HG02678 (cell line): ENCODE results near the gene CEMP1.
"Not testable (repeated sequence)": the region's sequence is repeated elsewhere in the genome, so short reads cannot be mapped to it uniquely, and the experiment has no call there.

Source experiments
- ATAC-seq: cut with Tn5 transposase; IDR thresholded peaks from one replicate; pipeline ENCODE4 v1.9.1; 2021; ENCODE audit warnings: mild to moderate bottlenecking, moderate library complexity; ENCODE audit not compliant: unreplicated experiment

The CEMP1 gene

DNA sequence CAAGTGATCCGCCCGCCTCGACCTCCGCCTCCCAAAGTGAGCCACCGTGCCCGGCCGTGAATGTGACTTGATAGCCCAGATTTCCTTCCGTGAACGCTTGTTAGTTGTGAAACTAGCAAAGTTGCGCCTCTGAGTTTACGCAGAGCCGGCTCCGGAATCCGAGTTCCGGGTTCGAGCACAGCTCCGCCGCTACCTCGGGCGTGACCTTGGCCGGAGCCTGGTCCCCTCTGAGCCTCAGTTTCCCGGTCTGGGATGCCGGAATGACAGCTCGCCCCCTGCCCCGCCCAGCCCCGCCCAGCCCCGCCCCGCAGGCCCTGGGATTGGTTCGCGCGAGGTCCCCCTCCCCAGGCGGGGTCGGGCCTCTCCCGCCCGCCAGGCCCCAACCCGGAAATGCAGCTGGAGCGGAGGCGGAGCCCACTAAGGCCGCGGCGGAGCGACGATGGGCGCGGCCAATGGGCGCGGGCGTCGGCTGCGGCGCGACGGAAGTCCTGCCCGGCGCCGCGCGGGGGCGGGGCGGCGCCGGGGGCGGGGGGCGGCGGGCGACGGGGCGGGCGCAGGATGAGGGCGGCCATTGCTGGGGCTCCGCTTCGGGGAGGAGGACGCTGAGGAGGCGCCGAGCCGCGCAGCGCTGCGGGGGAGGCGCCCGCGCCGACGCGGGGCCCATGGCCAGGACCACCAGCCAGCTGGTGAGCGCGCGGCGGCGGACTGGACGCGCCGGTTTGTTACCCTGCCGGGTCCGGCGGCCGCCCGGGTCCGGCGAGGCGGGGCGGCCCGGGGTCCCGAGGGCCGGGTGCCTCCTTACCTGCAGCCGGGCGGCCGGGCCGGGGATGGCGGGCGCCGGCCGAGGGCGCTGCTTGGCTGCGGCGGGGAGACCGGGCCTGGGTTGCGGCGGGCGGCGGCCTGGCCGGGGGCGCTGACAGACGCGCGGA is 6.5 kb upstream of the CEMP1 start, which contains the start of gene PDPK1:
Gene PDPK1, plus strand, starts transcription at position 571 of the 929 bp plus-strand sequence. Its CDS starts 92 bp downstream, at position 663.
- ATAC-seq, result peak; percentile 89

DNA sequence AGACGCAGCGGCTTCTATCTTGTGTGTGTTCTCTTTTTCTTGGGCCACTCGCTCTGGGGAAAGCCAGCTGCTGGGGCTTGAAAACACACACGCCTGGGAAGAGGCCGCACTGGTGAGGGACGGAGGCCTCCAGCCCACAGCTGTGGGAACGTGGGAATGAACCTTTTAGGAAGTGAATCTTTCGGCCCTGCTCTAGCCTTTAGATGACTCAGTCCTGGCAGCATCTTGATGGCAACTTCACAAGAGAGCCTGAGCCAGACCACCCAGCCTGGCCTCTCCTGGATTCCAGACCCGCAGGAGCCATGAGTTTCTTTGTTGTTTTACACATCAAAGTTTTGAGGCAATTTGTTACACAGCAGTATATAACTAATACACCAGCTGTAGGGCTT is 4.4 kb upstream of the CEMP1 start:
- no peak for ATAC-seq

DNA sequence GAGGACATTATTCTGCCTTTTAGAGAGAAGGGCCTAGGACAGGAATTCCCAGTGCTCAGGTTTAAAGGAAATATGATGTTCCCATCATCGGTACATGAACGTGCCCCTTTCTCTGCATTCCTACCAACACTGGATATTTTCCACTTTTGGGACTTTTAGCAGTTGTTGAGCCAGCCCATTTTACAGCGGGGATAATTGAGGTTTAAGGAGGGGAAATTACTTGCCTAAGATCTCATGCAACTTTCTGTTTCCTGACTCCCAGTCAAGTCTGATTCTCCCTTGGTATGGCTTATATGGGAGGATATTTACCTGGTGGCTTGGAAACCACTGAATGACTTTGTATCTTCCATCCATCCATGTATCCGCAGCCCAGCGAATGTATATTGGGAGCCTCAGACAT is 3.1 kb upstream of the CEMP1 start:
- not testable (repeated sequence) for ATAC-seq

DNA sequence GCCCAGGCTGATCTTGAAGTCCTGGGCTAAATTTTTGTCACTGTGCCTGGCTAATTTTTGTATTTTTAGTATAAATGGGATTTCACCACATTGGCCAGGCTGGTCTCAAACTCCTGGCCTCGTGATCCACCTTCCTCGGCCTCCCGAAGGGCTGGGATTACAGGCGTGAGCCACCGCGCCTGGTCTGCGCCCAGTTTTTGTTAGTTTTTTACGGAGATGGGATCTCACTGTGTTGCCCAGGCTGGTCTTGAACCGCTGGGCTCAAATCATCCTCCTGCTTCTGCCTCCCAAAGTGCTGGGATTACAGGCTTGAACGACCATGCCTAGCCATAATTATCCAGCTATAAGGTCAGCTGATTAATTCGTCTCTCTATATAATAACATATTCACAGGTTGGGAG is 2.7 kb upstream of the CEMP1 start:
- ATAC-seq, result no peak

DNA sequence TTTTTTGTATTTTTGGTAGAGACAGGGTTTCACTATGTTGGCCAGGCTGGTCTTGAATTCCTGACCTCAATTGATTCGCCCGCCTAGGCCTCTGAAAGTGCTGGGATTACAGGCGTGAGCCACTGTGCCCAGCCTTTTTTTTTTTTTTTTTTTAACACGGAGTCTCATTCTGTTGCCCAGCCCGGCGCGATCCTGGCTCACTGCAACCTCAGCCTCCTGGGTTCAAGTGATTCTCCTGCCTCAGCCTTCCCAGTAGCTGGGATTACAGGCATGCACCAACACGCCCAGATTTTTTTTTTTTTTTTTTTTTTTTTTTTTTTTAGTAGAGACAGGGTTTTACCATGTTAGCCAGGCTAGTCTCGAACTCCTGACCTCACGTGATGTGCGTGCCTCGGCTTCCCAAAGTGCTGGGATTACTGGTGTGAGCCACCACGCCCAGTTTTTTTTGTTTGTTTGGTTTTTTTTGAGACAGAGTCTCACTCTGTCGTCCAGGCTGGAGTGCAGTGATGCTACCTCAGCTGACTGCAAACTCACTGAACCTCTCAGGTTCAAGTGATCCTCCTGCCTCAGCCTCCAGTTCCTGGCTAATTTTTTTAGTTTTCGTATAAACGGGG is 2.0 kb upstream of the CEMP1 start:
- ATAC-seq, result not testable (repeated sequence)

DNA sequence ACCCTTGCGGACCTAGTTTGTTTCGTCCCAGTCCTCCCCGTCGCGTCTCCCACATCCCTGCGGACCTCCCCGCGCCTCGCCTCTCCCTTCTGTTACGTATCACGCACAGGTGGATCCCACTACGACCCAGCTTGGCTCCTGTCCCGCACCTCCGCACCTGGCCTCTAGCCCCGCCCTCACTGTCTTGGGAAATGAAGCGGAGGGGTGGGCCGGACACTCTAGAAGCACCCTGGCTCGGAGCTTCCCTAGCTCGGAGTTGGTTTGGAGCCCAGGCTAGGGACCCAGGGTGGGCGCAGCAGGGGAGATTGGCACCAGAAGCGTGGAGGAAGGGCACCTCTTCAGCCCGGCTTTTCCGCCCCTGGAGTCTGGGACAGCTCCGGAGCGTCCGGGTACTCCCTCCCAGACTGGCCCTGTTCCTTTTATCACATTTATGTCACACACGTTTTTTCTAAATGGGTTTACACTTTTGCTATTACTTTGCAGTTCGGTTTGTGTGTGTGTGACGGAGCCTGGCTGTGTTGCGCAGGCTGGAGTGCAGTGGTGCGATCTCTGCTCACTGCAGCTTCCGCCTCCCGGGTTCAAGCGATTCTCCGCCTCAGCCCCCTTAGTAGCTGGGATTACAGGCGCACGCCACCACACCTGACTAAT is 1.4 kb upstream of the CEMP1 start:
- no peak for ATAC-seq

DNA sequence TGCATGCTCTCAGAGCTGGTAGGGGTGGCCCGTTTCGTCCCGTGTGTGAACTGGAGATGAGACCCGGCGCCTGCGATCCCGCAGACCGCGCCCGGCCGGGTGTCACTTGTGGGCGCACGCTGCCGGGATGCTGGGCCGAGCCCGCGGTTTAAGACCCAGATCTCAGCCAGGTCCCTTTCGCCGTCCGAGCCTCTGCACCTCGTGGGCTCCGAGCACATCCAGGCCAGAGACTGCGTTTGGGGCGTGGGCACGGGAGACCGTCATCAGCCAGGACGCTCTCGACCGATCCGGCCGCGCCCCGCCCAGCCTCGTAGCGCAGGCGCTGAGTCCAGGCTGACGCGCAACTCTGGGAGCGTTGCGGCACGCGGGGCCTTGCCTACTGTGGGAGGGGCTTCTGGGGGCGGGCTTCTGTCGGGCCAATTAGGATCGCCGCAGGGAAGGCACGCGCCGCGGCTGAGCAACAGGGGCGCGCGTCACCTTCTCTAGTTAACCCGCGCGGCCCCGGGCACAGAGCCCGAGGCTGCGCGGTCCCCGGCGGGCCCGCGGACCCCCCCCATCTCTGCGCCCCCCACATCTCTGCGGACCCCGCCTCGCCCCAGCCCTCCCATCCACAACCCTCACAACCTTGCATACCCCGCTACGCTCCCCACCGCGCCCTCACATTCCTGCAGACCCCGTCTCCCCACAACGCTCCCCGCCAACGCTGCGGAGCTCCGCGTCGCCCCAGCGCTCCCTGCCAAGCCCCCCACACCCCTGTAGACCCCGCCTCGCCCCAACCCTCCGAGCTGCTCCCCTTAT is 687 bp upstream of the CEMP1 start:
- peak; percentile 84 for ATAC-seq

DNA sequence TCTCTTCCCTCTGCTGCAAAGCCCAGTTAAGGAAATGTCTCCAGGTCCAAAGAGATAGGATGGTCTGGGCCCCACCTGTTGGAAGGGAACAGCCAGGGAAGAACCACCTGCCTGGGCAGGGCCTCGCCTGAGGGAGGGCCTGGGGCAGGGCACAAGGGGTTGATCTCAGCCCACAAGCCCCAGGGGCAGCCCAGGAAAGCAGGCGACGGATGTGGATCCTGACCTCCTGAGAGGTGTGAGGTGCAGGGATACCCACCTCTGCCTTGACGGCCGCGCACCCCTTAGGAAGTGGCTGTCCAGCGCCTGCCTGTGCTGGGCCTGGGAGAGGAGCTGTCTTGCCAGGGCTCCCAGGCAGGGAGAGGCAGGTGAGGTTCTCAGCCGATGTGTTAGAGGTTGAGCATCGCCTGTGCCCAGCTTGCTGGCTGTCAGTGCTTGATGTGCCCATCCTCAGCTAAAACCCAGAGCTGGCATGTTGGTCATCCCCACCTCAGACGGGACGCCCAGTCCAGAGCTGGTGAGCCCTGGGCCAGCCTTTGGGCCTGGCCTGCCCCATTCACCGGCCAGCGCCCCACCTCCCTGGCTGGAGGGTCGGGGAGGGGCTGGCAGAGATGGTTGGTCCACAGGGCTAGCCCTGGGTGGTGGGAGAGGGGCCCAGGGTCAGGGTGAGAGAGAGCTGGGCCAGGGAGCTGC is 434 bp downstream of the CEMP1 start:
- ATAC-seq, result no peak

DNA sequence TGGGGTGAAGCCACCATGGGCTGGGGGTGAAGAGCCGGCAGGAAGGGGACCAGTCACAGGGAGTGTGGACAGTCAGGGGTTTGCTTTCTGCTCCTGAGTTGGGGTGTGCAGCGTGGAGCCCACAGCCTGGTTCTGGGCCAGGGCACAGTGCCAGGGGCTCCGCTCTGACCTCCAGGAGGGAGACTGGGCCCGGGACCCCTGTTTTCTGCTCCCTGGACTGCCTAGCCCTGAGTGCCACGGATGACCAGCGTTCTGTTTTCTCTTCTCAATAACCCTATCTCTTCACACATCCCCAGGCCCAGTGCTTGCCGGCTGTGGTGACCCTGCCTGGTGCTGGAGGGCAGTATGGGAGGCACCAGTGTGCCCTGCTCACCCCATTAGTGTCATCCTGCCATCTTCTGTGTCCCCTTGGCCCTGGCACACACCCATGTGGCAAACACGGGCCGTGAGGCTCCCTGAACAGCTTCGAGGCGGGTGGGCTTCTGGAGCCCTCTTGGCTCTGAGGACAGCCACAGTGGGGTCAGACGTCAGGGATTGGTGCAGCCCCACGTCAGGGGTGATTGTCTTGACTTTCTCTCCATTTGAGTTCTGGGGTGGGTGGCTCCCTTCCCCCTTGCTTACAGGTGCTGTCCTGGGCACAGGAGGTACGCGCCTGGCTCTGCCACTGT is 1.1 kb downstream of the CEMP1 start:
- ATAC-seq, result no peak

DNA sequence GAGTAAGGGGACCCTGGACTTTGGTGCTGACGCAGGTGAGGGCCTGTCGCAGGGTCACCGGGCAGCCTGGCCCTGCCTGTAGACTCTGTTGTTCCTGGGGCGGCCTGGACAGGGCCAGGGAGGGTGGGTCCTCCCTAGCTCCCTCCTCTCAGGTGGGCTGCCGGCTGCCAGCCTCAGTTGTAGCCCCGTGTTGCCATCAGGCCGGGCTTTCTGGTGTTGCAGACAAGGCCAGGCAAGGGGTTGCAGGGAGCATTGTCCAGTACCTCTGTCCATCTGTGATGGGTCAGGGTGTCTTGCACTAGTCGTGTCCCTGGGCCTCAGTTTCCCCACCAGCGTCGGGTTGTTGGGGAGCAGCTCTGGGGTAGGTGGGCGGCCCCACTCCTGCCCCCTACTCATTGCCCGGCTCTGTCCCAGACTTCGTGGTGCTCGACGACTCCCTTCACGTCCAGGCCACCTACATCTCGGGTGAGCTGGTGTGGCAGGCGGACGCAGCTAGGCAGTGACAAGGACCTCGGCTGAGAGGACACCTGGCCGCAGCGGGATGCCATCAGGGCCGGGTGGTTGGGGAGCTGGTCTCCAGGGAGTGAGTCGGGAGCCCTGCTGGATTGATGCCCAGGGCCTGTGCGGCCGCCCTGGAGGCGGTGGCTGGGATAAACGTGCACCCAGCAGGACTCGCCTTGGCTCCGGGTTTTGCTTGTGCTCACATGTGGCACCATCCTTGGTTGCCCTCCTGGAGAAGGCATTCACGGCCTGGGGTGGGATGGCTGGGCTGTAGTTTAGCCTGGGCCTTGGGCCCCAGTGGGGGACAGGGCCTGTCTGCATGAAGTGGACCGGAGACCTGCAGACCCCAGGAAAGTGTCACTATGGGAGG is 1.9 kb downstream of the CEMP1 start:
- no peak for ATAC-seq

DNA sequence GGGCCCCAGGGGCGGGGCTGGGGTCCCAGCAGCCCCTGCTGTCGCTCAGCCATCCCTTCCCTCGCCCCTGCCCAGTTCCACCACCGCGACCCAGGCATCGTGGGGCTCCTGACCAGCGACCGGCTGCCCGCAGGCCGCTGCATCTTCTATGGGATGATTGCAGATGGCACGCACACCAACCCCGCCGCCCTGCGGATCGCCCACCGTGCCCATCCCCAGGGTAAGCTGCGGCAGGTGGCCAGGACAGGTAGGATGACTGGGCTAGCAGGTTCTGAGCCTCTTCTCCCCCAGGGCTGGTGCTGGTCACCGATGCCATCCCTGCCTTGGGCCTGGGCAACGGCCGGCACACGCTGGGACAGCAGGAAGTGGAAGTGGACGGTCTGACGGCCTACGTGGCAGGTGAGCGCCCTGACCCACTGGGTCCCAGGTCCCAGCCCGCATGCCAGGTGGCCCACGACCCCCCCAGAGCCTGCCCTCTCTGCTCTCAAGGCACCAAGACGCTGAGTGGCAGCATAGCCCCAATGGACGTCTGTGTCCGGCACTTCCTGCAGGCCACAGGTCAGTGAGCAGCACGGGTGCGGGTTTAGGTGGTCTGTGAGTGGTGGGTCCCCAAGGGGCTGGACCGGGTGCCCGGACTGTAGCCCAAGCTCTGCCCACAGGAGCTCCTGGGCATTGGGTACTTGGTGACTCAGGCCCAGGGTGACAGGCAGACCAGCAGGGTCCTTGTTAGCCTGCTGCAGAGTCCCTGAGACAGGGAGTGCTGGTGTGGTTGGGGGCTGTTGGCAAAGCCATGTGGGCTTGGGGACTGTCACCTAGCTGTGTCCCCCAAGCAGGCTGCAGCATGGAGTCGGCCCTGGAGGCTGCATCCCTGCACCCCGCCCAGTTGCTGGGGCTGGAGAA is 2.8 kb downstream of the CEMP1 start:
- ATAC-seq, result no peak

DNA sequence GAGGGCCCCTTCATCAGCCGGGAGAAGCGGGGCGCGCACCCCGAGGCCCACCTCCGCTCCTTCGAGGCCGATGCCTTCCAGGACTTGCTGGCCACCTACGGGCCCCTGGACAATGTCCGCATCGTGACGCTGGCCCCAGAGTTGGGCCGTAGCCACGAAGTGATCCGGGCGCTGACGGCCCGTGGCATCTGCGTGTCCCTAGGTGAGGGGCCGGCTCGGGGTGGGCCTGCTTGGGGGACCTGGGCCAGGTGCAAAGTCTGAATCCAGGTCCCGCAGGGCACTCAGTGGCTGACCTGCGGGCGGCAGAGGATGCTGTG is 3.5 kb downstream of the CEMP1 start:
- ATAC-seq, result no peak

DNA sequence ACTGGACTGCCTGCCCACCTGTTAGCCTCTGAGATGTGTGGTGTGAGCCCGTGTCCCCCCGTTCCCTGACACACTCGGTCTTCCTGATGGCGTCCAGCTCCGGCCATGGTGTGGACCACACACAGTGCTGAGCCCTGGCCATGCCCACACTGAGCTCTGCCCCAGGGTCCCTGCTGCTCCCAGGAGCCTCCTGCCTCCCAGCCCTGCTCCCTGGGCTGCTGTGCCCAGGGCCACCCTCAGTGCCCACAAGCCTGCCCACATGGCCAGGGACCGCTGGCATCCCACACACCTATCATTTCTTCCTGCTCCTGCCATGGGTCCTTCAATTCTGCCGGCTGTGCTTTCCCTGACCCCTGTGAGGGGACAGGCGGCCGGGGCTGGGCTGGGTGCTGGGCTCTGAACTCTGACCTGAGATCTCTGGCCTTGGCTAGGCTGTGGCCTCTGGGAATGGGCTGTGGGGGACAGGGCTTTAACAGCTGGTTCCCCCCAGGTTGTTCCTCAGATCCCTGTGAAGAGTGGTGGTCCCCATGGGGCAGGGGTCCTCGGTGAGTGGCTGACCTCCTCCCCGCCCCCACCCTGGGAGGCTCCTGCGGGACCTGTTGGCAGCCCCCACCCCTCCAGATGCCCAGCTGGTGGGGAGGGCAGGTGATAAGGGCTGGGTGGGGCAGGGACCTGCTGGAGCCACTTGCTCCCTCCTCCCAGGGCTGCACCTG is 4.0 kb downstream of the CEMP1 start:
- no peak for ATAC-seq

DNA sequence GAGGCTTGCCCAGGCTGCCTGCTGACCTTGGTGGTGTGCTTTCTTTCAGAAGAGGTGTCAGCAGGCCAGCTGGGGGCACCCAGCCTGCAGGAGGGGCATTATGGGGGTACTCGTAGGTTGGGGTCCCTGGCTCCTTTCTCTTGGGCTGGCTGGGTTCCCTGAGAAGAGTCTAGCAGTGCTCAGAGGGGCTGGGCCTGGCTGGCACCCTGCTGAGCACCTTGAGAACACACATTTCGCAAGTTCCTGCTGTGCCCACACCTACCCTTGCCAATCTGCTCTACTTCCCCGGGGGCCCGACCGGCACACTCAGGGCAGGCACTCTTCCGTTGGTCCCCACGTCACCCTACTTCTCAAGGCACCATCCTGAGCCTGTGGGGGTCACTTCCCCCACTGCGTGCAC is 5.1 kb downstream of the CEMP1 start:
- ATAC-seq, result no peak

DNA sequence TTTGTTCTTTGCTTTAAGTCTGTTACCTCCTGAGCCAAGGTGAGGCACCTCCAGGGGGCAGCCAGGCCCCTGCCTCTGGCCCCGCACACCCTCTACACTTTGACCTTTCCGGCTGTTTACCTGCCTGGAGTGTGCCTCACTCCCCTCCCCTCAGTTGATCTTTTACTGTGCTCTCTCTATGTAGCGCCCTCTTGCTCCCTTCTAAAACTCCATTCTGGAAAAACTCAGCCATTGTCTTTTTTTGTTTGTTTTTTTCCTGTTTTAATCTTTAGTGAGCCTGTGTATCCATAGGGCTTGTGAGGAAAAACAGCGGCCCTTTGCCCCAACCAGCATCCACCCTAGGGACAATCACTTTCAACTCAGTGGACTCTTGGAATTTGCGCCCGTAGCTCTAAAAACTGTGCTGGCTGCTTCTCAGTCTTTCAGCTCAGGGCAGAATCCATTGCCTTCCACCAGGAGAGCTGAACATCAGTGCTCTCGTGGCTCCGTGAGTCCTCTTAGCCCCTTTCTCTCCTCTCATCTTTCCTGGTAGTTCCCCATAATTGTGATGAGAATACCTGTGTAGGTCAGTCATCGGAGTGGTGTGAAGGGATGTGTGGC is 6.8 kb downstream of the CEMP1 start:
- ATAC-seq, result no peak

DNA sequence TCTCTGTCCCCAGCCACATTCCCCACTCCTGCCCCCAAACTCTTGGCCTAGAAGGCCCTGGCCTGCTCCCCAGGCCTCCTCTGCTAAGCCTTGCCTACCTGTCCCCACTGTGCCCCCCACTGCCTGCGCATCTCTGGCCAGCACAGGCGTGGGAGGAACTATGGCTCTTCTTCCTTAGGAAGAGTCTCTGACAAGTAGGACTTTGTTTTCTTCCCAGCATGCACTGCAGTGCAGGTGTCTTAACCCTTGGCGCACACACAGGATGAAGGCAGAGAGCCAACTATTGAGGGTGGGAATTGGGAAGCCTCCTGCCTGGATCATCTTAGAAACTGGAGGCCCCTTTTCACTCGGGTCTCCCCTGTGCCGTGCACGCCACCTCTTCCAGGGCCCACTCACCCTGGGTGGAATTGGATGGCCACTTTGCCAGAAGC is 7.4 kb downstream of the CEMP1 start:
- ATAC-seq, result no peak
